OCI-LY1 (cell line): ENCODE measurements around the gene CLEC9A.

Source experiments
- EZH2 ChIP-seq: fragments of 200-600 bp; sonication (generic), shearing (Covaris generic); IDR thresholded peaks from 2 replicates; pipeline ENCODE4 v1.8.0; 2017; ENCODE audit warnings: borderline replicate concordance, mixed run types, mild to moderate bottlenecking, antibody characterized with exemption, low read length, moderate library complexity, mixed read lengths
- TF ChIP-seq, protein P1 (sequence below): fragments of 200-600 bp; sonication (generic), shearing (Covaris generic); IDR thresholded peaks from 2 replicates; pipeline ENCODE4 v1.5.1; 2017; ENCODE audit warnings: mild to moderate bottlenecking, antibody characterized with exemption, low read length, moderate library complexity, mixed read lengths

- TF ChIP-seq, protein P1, sequence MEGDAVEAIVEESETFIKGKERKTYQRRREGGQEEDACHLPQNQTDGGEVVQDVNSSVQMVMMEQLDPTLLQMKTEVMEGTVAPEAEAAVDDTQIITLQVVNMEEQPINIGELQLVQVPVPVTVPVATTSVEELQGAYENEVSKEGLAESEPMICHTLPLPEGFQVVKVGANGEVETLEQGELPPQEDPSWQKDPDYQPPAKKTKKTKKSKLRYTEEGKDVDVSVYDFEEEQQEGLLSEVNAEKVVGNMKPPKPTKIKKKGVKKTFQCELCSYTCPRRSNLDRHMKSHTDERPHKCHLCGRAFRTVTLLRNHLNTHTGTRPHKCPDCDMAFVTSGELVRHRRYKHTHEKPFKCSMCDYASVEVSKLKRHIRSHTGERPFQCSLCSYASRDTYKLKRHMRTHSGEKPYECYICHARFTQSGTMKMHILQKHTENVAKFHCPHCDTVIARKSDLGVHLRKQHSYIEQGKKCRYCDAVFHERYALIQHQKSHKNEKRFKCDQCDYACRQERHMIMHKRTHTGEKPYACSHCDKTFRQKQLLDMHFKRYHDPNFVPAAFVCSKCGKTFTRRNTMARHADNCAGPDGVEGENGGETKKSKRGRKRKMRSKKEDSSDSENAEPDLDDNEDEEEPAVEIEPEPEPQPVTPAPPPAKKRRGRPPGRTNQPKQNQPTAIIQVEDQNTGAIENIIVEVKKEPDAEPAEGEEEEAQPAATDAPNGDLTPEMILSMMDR, result no peak
- TF ChIP-seq EZH2, result no peak
These were observed 41.6 kb downstream of the CLEC9A start for GRCh38 chr12:10072131-10072530.
